Measurements from ENCODE around the gene YWHAH.

DNA sequence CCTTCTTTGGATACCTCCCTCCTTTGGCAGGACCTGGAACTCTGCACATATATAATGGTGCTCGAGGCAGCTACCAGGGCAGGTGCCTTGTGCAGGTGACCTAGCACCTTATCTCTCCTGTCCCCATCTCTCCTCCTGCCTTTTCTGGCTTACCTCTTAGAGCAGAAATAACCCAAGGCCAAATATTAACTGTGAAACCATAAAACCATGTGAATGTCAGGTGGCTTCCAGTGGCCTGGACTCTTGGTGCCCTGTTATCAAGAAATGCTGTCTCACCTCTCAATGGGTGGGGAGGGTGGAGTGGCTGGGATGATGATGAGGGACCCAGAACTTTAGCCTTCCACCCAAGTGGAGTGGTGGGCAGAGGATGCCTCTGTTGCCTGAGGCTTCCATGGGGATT lies 42.9 kb downstream of the YWHAH start:
- TF ChIP-seq CTCF (conservative IDR thresholded peaks at IDR 0.05) (no peak), ZFX (IDR thresholded peaks at IDR 0.05) (no peak)

Data from C4-2B (cell line).